NCI-H446 treated with DMSO at 0.1 percent for 48 hours (cell line): ENCODE data around the gene TPO.

Source experiments
- DNase-seq: peaks from one replicate; lab custom pipeline; 2025; lab: John Stamatoyannopoulos, UW

TPO gene

DNA sequence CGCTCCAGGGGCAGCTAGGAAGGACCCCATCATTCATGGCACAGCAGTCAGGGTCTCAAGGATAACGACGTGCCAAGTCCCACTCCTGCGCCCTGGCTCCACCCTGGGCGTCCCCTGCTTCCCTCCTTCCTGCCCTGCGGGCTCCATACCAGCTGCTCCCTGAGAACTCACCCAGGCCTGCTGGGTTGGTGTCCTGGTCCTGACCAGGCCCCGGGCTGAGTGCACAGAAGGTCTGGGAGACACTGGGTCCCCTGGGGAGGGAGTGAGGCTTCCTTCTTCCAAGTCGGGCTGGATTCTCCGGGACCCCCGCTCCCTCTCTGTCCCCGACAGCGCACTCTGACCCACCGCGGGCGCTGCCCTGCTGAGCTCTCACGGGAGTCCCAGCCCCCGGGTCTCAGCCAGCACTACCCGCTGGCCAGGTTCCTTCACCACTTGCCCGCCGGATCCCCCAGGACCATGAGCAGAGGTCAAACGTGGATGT, 170.8 kb downstream of the TPO start:
- DNase-seq: no peak

- DNase-seq: no peak
These were observed 171.6 kb downstream of the TPO start for GRCh38 chr2:1584691-1585485.

- DNase-seq: no peak
These were observed 172.4 kb downstream of the TPO start for GRCh38 chr2:1585635-1586034.

- no peak for DNase-seq
These were observed 173.1 kb downstream of the TPO start for GRCh38 chr2:1586251-1586922.

DNA sequence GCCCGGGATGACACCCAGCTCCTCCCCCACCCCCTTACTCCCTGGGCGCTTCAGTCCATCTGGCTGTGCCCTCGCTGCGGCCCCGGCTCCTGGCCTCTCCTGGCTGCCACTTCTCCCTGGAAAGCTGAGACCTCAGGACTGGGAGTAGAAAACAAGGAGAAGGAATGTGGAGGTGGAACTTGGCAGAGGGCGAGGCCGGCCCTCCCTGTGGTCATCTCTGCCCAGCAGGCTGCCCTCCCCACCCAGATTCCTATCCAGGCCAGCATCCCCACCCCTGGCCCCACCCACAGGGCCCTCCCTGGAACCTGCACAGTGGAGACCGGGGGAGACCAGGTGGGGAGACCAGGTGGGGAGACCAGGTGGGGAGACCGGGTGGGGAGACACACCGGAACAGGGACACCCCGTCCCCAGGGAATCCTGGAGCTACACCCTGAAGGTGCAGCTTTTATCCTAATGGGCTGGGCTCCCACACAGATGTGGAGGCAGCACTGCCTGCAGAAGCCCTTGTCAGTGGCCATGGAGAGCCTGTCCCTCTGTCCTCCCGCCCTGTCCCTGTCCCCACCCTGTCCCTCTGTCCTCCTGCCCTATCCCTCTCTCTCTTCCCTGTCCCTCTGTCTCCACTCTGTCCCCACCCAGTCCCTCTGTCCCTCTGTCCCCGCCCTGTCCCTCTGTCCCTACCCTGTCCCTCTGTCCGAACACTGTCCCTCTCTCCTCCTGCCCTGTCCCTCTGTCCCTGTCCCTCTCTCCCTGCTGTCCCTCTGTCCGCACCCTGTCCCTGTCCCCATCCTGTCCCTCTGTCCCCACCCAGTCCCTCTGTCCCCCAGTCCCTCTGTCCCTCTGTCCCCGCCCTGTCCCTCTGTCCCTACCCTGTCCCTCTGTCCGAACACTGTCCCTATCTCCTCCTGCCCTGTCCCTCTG, 173.9 kb downstream of the TPO start:
- no peak for DNase-seq

- DNase-seq: no peak
These were observed 175.1 kb downstream of the TPO start for GRCh38 chr2:1588051-1588977.

DNA sequence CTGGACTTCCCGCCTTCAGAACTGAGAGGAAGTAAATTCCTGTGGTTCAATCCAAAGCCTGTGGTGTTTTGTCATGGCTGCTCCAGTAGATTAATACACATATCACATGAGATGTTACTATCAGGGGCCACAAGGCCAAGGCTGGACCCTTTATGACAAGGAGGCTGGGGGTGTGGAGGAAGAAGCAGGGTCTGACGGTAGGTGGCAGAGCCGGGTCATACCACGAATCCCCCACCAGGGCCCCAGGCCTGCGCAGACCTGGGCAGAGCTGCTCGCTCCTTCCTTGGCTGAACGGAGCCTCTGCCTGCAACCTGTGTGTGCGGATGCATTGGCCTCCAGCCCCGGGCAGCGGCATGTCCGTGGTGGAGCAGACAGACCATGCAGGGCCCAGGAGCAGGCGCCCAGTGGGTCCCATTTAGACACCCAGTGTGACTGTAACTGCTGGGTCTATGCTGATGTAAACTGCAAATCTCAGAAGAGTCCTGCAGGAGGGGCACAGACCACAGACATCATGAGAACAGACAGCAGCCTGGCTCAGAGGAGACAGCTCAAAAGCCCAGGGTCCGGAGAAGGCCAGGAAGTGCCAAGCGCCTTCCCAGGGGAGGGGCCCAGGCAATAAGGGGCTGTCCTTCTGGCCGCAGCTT, 175.8 kb downstream of the TPO start:
- DNase-seq: no peak

GRCh38 chr2:1590596-1591460, 177.6 kb downstream of the TPO start:
- DNase-seq: peak; percentile 65

DNA sequence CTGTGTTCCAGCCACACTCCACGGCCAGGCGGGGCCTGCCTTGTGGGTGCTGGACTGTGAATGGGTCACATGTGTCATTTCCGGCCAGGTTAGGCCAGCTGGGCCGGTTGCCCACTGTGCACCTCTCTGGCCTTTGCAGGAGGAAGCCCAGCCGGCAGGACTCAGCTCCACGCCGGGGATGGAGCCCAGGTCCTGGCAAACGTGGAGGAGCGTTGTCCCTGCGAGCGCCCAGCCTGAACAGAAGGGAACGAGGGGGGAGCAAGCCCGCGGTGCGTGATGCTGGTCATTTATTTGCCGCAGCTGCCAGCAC, 178.2 kb downstream of the TPO start:
- DNase-seq: no peak
